Fibroblast of mammary gland (primary cell): ENCODE measurements around the gene ATP6AP1.

Experiments used
- DNase-seq: peaks from one replicate; pipeline ENCODE4 v3.0.0-alpha.2; 2010; ENCODE audit warnings: low read depth
- H3K4me3 ChIP-seq: 2 replicates; pipeline ENCODE4 v1.5.1; 2011; ENCODE audit warnings: low read depth, mild to moderate bottlenecking, low read length, moderate library complexity; ENCODE audit not compliant: control insufficient read depth
- TF ChIP-seq, protein P1 (sequence below): conservative IDR thresholded peaks from 2 replicates; pipeline ENCODE4 v1.5.1; 2011; ENCODE audit warnings: low read depth, low read length, inconsistent platforms; ENCODE audit not compliant: control insufficient read depth, insufficient read depth

The ATP6AP1 gene

DNA sequence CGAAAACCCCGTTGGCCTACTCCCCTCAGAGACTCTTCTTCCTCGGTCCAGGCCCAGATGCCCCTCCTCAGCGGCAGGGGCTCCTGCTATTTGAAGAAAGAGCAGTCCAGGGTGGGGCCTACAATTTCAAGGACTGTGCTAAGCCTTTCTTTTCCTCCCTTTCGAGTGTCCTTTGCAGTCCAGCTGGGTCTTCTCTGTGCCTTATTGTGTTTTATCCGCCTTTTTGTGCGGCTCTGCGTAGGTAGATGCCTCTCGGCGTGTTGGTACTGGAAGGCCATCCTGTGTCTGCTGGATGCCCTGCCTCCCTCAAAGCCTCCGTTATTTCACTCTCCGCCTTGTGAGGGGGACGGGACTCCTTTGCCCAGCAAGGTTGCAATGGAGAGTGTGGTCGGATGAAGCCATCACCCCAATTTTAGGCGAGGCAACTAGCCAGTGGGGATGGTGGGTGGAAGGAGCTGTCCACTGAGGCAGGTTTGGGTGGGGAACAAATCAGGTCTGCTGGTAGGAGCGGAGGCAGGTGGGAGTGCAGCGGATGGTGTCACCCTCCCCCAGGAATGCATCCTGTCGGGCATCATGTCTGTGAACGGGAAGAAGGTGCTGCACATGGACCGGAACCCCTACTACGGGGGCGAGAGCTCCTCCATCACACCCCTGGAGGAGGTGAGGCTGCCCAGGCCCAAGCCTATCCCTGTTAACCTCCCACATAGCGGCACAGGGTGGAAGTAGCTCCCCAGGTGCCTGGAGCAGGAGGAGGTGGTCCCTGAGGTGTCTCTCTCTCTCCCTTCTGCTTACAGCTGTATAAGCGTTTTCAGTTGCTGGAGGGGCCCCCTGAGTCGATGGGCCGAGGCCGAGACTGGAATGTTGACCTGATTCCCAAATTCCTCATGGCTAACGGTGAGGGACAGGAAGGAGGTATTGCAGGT lies 9.8 kb downstream of the ATP6AP1 start:
- TF ChIP-seq, protein P1, sequence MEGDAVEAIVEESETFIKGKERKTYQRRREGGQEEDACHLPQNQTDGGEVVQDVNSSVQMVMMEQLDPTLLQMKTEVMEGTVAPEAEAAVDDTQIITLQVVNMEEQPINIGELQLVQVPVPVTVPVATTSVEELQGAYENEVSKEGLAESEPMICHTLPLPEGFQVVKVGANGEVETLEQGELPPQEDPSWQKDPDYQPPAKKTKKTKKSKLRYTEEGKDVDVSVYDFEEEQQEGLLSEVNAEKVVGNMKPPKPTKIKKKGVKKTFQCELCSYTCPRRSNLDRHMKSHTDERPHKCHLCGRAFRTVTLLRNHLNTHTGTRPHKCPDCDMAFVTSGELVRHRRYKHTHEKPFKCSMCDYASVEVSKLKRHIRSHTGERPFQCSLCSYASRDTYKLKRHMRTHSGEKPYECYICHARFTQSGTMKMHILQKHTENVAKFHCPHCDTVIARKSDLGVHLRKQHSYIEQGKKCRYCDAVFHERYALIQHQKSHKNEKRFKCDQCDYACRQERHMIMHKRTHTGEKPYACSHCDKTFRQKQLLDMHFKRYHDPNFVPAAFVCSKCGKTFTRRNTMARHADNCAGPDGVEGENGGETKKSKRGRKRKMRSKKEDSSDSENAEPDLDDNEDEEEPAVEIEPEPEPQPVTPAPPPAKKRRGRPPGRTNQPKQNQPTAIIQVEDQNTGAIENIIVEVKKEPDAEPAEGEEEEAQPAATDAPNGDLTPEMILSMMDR = no peak
- no peak for DNase-seq
- H3K4me3 ChIP-seq = peak overlapping the region; percentile 68

DNA sequence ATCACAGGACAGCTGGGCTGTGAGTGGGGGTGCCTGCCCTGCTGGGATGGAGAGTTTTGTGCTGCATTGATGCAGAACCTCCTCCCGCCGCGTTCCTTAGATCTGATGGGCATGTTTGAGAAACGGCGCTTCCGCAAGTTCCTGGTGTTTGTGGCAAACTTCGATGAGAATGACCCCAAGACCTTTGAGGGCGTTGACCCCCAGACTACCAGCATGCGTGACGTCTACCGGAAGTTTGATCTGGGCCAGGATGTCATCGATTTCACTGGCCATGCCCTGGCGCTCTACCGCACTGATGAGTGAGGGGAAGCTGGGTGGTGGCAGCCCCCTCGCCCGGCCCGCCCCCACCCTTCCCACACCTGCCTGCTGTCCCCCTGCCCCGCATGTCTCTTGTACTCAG lies 11.4 kb downstream of the ATP6AP1 start:
- TF ChIP-seq, protein P1 = no peak
- DNase-seq = no peak
- H3K4me3 ChIP-seq = no peak overlapping the region

DNA sequence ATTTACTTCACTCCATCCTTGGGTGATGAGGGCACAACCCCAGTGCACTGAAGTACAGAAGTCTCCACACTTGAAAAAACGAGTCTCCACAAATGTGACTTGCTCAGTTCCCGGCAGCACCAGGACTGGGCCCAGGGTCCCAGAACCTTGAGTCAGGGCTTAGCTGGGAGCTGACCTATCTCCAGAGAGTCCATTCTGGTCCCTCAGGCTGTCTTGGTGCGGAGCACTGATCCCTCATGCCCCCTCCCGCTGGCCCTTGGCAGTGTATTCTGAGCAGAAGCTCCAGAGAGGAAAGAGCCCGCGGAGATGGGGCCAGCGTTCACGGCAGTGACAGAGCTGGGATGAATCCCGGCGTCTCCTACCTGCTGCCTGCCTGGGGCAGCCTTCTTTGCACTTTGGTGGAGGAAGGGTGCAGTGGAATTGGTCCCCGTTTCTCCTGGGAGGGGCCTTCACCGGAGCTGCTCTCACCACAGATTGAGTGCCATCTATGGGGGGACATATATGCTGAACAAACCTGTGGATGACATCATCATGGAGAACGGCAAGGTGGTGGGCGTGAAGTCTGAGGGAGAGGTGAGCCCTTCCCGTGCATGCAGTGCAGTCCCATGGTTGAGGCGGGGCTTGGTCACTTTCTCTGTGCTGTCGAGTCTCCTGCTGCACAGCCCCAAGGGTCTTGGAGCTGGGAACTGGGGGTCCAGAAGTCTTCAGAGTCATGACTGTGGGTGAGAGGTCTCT lies 12.3 kb downstream of the ATP6AP1 start:
- TF ChIP-seq, protein P1 = no peak
- H3K4me3 ChIP-seq = no peak overlapping the region
- DNase-seq = no peak

DNA sequence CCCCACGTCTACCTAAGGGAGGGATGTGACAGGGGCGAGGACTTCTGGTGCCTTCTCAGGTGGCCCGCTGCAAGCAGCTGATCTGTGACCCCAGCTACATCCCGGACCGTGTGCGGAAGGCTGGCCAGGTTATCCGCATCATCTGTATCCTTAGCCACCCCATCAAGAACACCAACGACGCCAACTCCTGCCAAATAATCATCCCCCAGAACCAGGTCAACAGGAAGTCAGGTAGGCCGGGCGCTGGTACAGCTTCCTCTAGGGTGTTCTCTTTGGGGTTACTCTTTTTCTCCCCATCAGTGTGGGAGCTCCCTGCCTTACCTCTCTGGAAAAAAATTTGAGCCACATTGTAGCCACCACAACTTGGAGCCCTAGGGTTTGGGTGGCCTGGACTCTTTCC lies 13.1 kb downstream of the ATP6AP1 start:
- no peak for DNase-seq
- no peak overlapping the region for H3K4me3 ChIP-seq
- TF ChIP-seq, protein P1 = no peak

DNA sequence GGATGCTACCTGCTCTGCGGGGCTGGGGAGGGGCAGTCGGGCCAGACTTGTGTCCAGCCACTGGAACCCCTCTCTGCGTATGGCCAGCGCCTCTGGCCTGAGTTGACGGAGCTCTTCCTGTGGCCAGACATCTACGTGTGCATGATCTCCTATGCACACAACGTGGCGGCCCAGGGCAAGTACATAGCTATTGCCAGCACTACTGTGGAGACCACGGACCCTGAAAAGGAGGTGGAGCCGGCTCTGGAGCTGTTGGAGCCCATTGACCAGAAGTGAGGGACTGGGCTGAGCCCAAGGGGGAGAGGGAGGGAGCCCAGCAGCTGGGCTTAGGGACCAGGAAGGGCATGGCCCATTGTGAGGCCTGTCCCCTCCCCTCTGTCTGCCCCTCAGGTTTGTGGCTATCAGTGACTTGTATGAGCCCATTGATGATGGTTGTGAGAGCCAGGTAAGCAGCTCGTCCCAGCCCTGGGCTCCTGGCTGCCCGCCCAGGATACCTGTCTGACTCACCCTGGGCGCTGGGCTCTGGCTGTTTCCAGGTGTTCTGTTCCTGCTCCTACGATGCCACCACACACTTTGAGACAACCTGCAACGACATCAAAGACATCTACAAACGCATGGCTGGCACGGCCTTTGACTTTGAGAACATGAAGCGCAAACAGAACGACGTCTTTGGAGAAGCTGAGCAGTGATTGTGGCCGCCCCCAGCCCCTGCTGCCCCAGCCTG lies 13.7 kb downstream of the ATP6AP1 start:
- TF ChIP-seq, protein P1 = no peak
- no peak overlapping the region for H3K4me3 ChIP-seq
- DNase-seq = no peak

DNA sequence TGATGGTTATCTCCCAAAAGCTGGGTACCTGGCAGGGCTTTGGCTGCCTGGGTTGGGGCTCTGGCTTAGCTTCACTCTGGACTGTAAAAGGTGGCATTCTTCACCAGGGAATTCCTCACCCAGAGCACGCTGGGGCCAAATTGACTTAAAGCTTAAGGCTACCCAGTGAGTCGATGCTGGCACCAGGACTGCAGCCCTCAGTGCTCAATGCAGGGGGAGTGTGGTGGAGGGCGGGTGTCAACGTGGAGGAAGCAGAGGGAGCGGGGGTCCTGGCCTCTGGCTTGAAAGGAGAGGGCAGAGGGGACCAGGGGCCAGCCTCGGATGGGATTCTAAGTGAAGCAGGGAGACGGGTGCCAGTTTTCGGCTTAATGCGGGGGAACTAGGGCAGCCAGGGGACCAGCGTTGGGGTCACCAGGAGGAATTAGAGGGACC lies 15.0 kb downstream of the ATP6AP1 start:
- TF ChIP-seq, protein P1 = no peak
- H3K4me3 ChIP-seq = peak overlapping the region; percentile 13
- DNase-seq = no peak
